ENCODE measurements around the gene DLAT.

DNA sequence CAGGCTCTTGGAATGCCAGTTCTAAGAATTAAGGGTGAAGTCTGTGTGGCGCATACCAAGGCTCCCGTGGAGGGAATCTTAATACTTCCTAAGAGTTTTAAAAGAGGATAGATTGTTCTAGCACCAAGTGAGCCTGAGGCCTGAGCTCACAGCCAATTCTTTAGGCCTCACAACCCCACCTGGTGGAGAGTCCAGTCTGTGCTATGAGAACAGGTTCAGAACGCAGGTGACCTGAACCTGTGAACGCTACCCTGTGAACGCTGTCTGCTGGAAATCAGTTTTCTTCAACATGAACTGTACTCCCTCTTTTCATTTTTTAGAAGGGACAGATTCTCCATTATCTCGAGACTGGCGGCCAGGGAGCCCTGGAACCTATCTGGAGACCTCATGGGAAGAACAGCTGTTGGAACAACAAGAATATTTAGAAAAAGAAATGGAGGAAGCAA lies 43.2 kb upstream of the DLAT start:
- TF ChIP-seq, protein P1, sequence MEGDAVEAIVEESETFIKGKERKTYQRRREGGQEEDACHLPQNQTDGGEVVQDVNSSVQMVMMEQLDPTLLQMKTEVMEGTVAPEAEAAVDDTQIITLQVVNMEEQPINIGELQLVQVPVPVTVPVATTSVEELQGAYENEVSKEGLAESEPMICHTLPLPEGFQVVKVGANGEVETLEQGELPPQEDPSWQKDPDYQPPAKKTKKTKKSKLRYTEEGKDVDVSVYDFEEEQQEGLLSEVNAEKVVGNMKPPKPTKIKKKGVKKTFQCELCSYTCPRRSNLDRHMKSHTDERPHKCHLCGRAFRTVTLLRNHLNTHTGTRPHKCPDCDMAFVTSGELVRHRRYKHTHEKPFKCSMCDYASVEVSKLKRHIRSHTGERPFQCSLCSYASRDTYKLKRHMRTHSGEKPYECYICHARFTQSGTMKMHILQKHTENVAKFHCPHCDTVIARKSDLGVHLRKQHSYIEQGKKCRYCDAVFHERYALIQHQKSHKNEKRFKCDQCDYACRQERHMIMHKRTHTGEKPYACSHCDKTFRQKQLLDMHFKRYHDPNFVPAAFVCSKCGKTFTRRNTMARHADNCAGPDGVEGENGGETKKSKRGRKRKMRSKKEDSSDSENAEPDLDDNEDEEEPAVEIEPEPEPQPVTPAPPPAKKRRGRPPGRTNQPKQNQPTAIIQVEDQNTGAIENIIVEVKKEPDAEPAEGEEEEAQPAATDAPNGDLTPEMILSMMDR (IDR thresholded peaks at IDR 0.05) = peak; percentile 22 to 98 (median 82)
- TF ChIP-seq POLR2A (IDR thresholded peaks at IDR 0.05) = peak in 1 of 2 donors; percentile 65
